IMR-90 (cell line): ENCODE measurements around the gene SNTG2. TPM values are rescaled to one million over a fixed set of nuclear protein-coding genes. Genes with fewer than 3 reads are reported as not detected.

Experiments
- ATAC-seq: fragments of 200-7000 bp; cut with Tn5 transposase; 2 replicates; pipeline ENCODE4 v1.9.1; 2020; ENCODE audit warnings: low read depth, mild to moderate bottlenecking, moderate library complexity
- BruUV-seq: library from RNA; stranded (reverse); fragments of 400-500 nt; replicated peaks from 2 replicates; lab custom pipeline; 2021; lab: Mats Ljungman, UMichigan
- CTCF ChIA-PET: fragments of 300-600 bp; formaldehyde crosslinking; extraction: SDS; loops from one replicate; lab custom pipeline; 2021; ENCODE audit warnings: antibody characterized with exemption; lab: Yijun Ruan, JAX
- POLR2A ChIA-PET: fragments of 300-600 bp; sonication (Branson Sonifier 250); formaldehyde crosslinking; loops from one replicate; lab custom pipeline; 2022; ENCODE audit warnings: antibody characterized with exemption; ENCODE audit not compliant: unreplicated experiment; lab: Charles Lee
- DNase-seq: peaks from one replicate; pipeline ENCODE4 v3.0.0; 2013
- H2AFZ ChIP-seq: replicated peaks from 2 replicates; pipeline ENCODE3; 2013; ENCODE audit warnings: low read length, mild to moderate bottlenecking; ENCODE audit not compliant: poor library complexity
- H2AK5ac ChIP-seq: 2 replicates; pipeline ENCODE4 v1.6.1; 2013; ENCODE audit warnings: low read depth, low read length, inconsistent platforms
- H2AK9ac ChIP-seq: replicated peaks from 2 replicates; pipeline ENCODE3; 2013; ENCODE audit warnings: mild to moderate bottlenecking, low read depth, low read length, moderate library complexity; ENCODE audit not compliant: poor library complexity
- H2BK120ac ChIP-seq: 2 replicates; pipeline ENCODE4 v1.6.1; 2013; ENCODE audit warnings: low read depth, low read length, inconsistent platforms
- H2BK15ac ChIP-seq: 3 replicates; pipeline ENCODE4 v1.6.1; 2013; ENCODE audit warnings: low read depth, low read length, inconsistent platforms
- H2BK20ac ChIP-seq: 2 replicates; pipeline ENCODE4 v1.6.1; 2013; ENCODE audit warnings: low read depth, mild to moderate bottlenecking, inconsistent platforms, low read length, moderate library complexity
- H2BK5ac ChIP-seq: 2 replicates; pipeline ENCODE4 v1.6.1; 2013; ENCODE audit warnings: mild to moderate bottlenecking, low read depth, low read length, inconsistent platforms; ENCODE audit not compliant: poor library complexity, severe bottlenecking
- H3K14ac ChIP-seq: replicated peaks from 2 replicates; pipeline ENCODE4 v1.6.1; 2013; ENCODE audit warnings: low read depth, low read length, inconsistent platforms
- H3K18ac ChIP-seq: 2 replicates; pipeline ENCODE4 v1.6.1; 2013; ENCODE audit warnings: low read depth, low read length, control low read depth
- H3K23ac ChIP-seq: 2 replicates; pipeline ENCODE4 v1.6.1; 2013; ENCODE audit warnings: low read depth, low read length, inconsistent platforms
- H3K27ac ChIP-seq: 2 replicates; pipeline ENCODE4 v1.5.1; 2013; ENCODE audit warnings: mild to moderate bottlenecking, control low read depth, low read length; ENCODE audit not compliant: insufficient read depth
- H3K27me3 ChIP-seq: 2 replicates; pipeline ENCODE4 v1.6.1; 2013; ENCODE audit warnings: low read length; ENCODE audit not compliant: control insufficient read depth, insufficient read depth
- H3K36me3 ChIP-seq: 2 replicates; pipeline ENCODE4 v1.6.1; 2013; ENCODE audit warnings: low read length, mixed read lengths; ENCODE audit not compliant: control insufficient read depth, insufficient read depth
- H3K4ac ChIP-seq: 2 replicates; pipeline ENCODE4 v1.6.1; 2013; ENCODE audit warnings: low read depth, low read length, inconsistent platforms
- H3K4me1 ChIP-seq: 2 replicates; pipeline ENCODE4 v1.6.1; 2013; ENCODE audit warnings: low read length, mixed read lengths; ENCODE audit not compliant: control insufficient read depth, insufficient read depth
- H3K4me2 ChIP-seq: 2 replicates; pipeline ENCODE4 v1.6.1; 2013; ENCODE audit warnings: low read depth, mild to moderate bottlenecking, control low read depth, low read length, moderate library complexity
- H3K4me3 ChIP-seq: 2 replicates; pipeline ENCODE4 v1.5.1; 2013; ENCODE audit warnings: low read depth, mild to moderate bottlenecking, control low read depth, low read length, moderate library complexity; ENCODE audit not compliant: insufficient read depth
- H3K56ac ChIP-seq: 2 replicates; pipeline ENCODE4 v1.6.1; 2013; ENCODE audit warnings: low read length, inconsistent platforms; ENCODE audit not compliant: insufficient read depth; ENCODE audit errors: extremely low read depth
- H3K79me1 ChIP-seq, 2 experiments: 2 replicates each; pipeline ENCODE4 v1.6.1; 2013; ENCODE audit warnings: low read length in 2 of 2, inconsistent platforms in 1 of 2, low read depth in 1 of 2
- H3K9ac ChIP-seq: 2 replicates; pipeline ENCODE4 v1.6.1; 2013; ENCODE audit warnings: low read depth, low read length, control low read depth
- H3K9me1 ChIP-seq: 2 replicates; pipeline ENCODE4 v1.6.1; 2013; ENCODE audit warnings: low read length, inconsistent platforms; ENCODE audit not compliant: insufficient read depth
- H3K9me3 ChIP-seq: 2 replicates; pipeline ENCODE4 v1.6.1; 2013; ENCODE audit warnings: low read length; ENCODE audit not compliant: control insufficient read depth, insufficient read depth
- H4K20me1 ChIP-seq: 2 replicates; pipeline ENCODE4 v1.6.1; 2013; ENCODE audit warnings: low read length, inconsistent platforms; ENCODE audit not compliant: insufficient read depth
- H4K5ac ChIP-seq: 2 replicates; pipeline ENCODE4 v1.6.1; 2013; ENCODE audit warnings: mild to moderate bottlenecking, low read depth, low read length, control low read depth
- H4K8ac ChIP-seq, 2 experiments: 2 replicates each; pipeline ENCODE4 v1.6.1; 2013; ENCODE audit warnings: low read depth in 2 of 2, low read length in 2 of 2, control low read depth in 1 of 2, inconsistent platforms in 1 of 2
- H4K91ac ChIP-seq: 2 replicates; pipeline ENCODE4 v1.6.1; 2013; ENCODE audit warnings: low read depth, low read length, inconsistent platforms; ENCODE audit not compliant: insufficient read depth
- BHLHE40 ChIP-seq: fragments of 150-350 bp; IDR thresholded peaks from 2 replicates; pipeline ENCODE4 v1.6.1; 2016; ENCODE audit warnings: mild to moderate bottlenecking, low read depth, low read length
- CEBPB ChIP-seq: IDR thresholded peaks from 2 replicates; pipeline ENCODE4 v1.6.1; 2012; ENCODE audit warnings: low read depth, low read length, improper control_type of control experiment
- CHD1 ChIP-seq: IDR thresholded peaks from 2 replicates; pipeline ENCODE4 v1.6.1; 2012; ENCODE audit warnings: low read depth, low read length, improper control_type of control experiment
- CTCF ChIP-seq: conservative IDR thresholded peaks from 2 replicates; pipeline ENCODE4 v1.5.1; 2012; ENCODE audit warnings: mild to moderate bottlenecking, low read depth, low read length, improper control_type of control experiment
- ELK1 ChIP-seq: fragments of 150-350 bp; IDR thresholded peaks from 2 replicates; pipeline ENCODE4 v1.6.1; 2016; ENCODE audit warnings: low read depth, mild to moderate bottlenecking, low read length, moderate library complexity, borderline replicate concordance
- FOS ChIP-seq: fragments of 150-350 bp; IDR thresholded peaks from 2 replicates; pipeline ENCODE4 v1.6.1; 2016; ENCODE audit warnings: low read depth, low read length
- MAFK ChIP-seq: IDR thresholded peaks from 2 replicates; pipeline ENCODE4 v1.6.1; 2012; ENCODE audit warnings: low read depth, low read length, improper control_type of control experiment
- MAZ ChIP-seq: IDR thresholded peaks from 2 replicates; pipeline ENCODE4 v1.6.1; 2012; ENCODE audit warnings: low read depth, mild to moderate bottlenecking, low read length, improper control_type of control experiment, moderate library complexity, borderline replicate concordance
- MXI1 ChIP-seq: IDR thresholded peaks from 2 replicates; pipeline ENCODE4 v1.6.1; 2012; ENCODE audit warnings: low read depth, mild to moderate bottlenecking, low read length, moderate library complexity, borderline replicate concordance
- NFE2L2 ChIP-seq: fragments of 150-350 bp; IDR thresholded peaks from 2 replicates; pipeline ENCODE4 v1.6.1; 2016; ENCODE audit warnings: low read depth, mild to moderate bottlenecking, low read length
- POLR2A ChIP-seq: IDR thresholded peaks from 2 replicates; pipeline ENCODE4 v1.6.1; 2012; ENCODE audit warnings: mild to moderate bottlenecking, low read depth, low read length
- RAD21 ChIP-seq: IDR thresholded peaks from 2 replicates; pipeline ENCODE4 v1.6.1; 2012; ENCODE audit warnings: low read length, improper control_type of control experiment
- RCOR1 ChIP-seq: IDR thresholded peaks from 2 replicates; pipeline ENCODE4 v1.6.1; 2012; ENCODE audit warnings: mild to moderate bottlenecking, low read length, improper control_type of control experiment; ENCODE audit not compliant: insufficient replicate concordance
- RFX5 ChIP-seq: IDR thresholded peaks from 2 replicates; pipeline ENCODE4 v1.8.0; 2012; ENCODE audit warnings: low read depth, mild to moderate bottlenecking, low read length, moderate library complexity
- SMC3 ChIP-seq: fragments of 150-350 bp; IDR thresholded peaks from 2 replicates; pipeline ENCODE4 v1.6.1; 2016; ENCODE audit warnings: low read depth, mild to moderate bottlenecking, antibody characterized with exemption, low read length, moderate library complexity
- USF2 ChIP-seq: fragments of 150-350 bp; IDR thresholded peaks from 2 replicates; pipeline ENCODE4 v1.6.1; 2017; ENCODE audit warnings: mild to moderate bottlenecking, antibody characterized with exemption, low read length, low read depth
- dilution Hi-C: fragments of 300-500 bp; cut with HindIII; formaldehyde crosslinking; loops from one replicate; pipeline ENCODE4 v1.14.3; 2018; ENCODE audit warnings: low sequenced_read_pairs; ENCODE audit not compliant: unreplicated experiment
- in situ Hi-C: fragments of 300-500 bp; cut with MboI; formaldehyde crosslinking; loops from 3 replicates; pipeline ENCODE4 v1.14.3; 2019; ENCODE audit warnings: low sequenced_read_pairs, inconsistent platforms, mixed read lengths
- intact Hi-C: fragments of 100-400 bp; cut with micrococcal nuclease; formaldehyde crosslinking; loops from 2 replicates; pipeline ENCODE4 v1.10.0; 2022
- polyA plus RNA-seq, 3 experiments: library from polyadenylated mRNA; depleted of rRNA; stranded (reverse); fragments of >200 nt; gene quantifications; 2 replicates each; pipeline ENCODE4 v1.2.3, GENCODE V29; 2012; ENCODE audit warnings: low replicate concordance in 1 of 3
- total RNA-seq: library from RNA; depleted of rRNA; stranded (reverse); fragments of >200 nt; gene quantifications from 2 replicates; pipeline ENCODE4 v1.2.3, GENCODE V29; 2012

SNTG2 gene
- total and polyA plus RNA-seq, 2 of the 4 experiments (the other 2 are of a cell fraction), result under 0.01 to 0.17 TPM

GRCh38 chr2:919672-920071 lies 31.0 kb upstream of the SNTG2 start:
- H2AK9ac ChIP-seq, result no peak overlapping the region
- DNase-seq (no peak), ATAC-seq (no peak)
- TF ChIP-seq MAZ (no peak), SMC3 (no peak), FOS (no peak), POLR2A (no peak), CHD1 (no peak), BHLHE40 (no peak), USF2 (no peak), ELK1 (no peak), CEBPB (no peak), RAD21 (no peak), MAFK (no peak), MXI1 (no peak), CTCF (no peak), RCOR1 (no peak), RFX5 (no peak), NFE2L2 (no peak)
- no peak overlapping the region for H2BK15ac ChIP-seq
- H4K20me1 ChIP-seq, result no peaks in the 10 kb centered on the region
- H3K9ac ChIP-seq, result no peak overlapping the region
- H4K91ac ChIP-seq, result no peak overlapping the region
- no peaks in the 10 kb centered on the region for H3K27me3 ChIP-seq
- no peaks in the 10 kb centered on the region for H3K36me3 ChIP-seq
- H3K14ac ChIP-seq, result no peak overlapping the region
- H3K9me3 ChIP-seq, result peaks cover 3% of the 10 kb centered on the region
- H3K23ac ChIP-seq, result no peak overlapping the region
- CTCF ChIA-PET, result no interaction called here
- H3K27ac ChIP-seq, result no peak overlapping the region
- no peak overlapping the region for H2BK120ac ChIP-seq
- no peak overlapping the region for H2AK5ac ChIP-seq
- H3K4me1 ChIP-seq, result no peaks in the 10 kb centered on the region
- dilution Hi-C loops, result no loop called here
- H3K4ac ChIP-seq, result no peak overlapping the region
- H4K8ac ChIP-seq, result no peak overlapping the region
- H4K5ac ChIP-seq, result no peak overlapping the region
- no peak overlapping the region for H2BK20ac ChIP-seq
- no peaks in the 10 kb centered on the region for H3K9me1 ChIP-seq
- H2BK5ac ChIP-seq, result no peak overlapping the region
- no peak overlapping the region for H3K56ac ChIP-seq
- H3K18ac ChIP-seq, result no peak overlapping the region
- no peaks in the 10 kb centered on the region for H3K79me1 ChIP-seq
- no peak overlapping the region for H2AFZ ChIP-seq
- H3K4me3 ChIP-seq, result no peak overlapping the region
- in situ Hi-C loops, result no loop called here
- BruUV-seq, result no TSS peak
- no peak overlapping the region for H3K4me2 ChIP-seq
- POLR2A ChIA-PET, result no interaction called here
- intact Hi-C loops, result no loop called here
